WI38 (cell line): ENCODE measurements around the gene PTPN6.
A peak's percentile ranks its signal among the peaks of the same experiment; 100 is the strongest.

ENCODE experiments used
- H3K4me3 ChIP-seq: 2 replicates; pipeline ENCODE4 v1.5.1; 2011; ENCODE audit warnings: low read depth, mild to moderate bottlenecking, control low read depth, low read length
- CTCF ChIP-seq: IDR thresholded peaks from 2 replicates; pipeline ENCODE4 v1.5.1; 2012; ENCODE audit warnings: low read depth, mild to moderate bottlenecking, control low read depth, low read length

PTPN6 gene

GRCh38 chr12:6941267-6941666 is 9.9 kb upstream of the PTPN6 start:
- H3K4me3 ChIP-seq = no peak overlapping the region
- TF ChIP-seq CTCF = no peak

GRCh38 chr12:6941782-6942181 is 9.4 kb upstream of the PTPN6 start:
- no peak overlapping the region for H3K4me3 ChIP-seq
- TF ChIP-seq CTCF = no peak

GRCh38 chr12:6942331-6942665 is 8.9 kb upstream of the PTPN6 start:
- TF ChIP-seq CTCF = no peak
- H3K4me3 ChIP-seq = no peak overlapping the region

GRCh38 chr12:6943389-6943721 is 7.8 kb upstream of the PTPN6 start:
- no peak for TF ChIP-seq CTCF
- H3K4me3 ChIP-seq = no peak overlapping the region; the same call in 1 of the 2 replicates

DNA sequence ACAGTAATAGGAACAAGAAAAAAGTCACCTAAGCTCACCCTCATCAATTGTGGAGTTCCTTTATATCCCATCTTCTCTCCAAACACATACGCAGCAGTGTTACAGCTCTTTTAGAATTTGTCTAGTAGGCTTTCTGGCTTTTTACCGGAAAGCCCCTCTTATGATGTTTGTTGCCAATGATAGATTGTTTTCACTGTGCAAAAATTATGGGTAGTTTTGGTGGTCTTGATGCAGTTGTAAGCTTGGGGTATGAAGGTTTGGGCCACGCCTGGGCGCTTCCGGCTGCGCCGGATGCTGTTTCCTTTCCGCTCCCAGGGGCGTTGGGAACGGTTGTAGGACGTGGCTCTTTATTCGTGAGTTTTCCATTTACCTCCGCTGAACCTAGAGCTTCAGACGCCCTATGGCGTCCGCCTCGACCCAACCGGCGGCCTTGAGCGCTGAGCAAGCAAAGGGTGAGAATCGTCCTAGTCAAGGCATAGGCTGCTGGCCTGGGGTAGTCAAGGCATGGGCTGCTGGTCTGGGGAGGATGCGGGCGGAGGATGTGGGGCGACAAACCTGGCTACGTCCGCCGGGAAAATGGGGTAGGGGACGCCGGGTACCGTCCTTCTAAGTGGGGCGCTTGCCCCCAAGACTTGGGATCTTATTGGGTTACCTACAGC is 7.3 kb upstream of the PTPN6 start, which contains the start of the genes C12orf57 and RNU7-1:
C12orf57 (plus strand) TSS at position 301 of the 659 bp plus-strand sequence; CDS start at position 401, 100 bp downstream.
RNU7-1 (plus strand) TSS at position 95 of the 659 bp plus-strand sequence.
- no peak for TF ChIP-seq CTCF
- peak within 1 kb of the TSS; percentile 64 for H3K4me3 ChIP-seq

DNA sequence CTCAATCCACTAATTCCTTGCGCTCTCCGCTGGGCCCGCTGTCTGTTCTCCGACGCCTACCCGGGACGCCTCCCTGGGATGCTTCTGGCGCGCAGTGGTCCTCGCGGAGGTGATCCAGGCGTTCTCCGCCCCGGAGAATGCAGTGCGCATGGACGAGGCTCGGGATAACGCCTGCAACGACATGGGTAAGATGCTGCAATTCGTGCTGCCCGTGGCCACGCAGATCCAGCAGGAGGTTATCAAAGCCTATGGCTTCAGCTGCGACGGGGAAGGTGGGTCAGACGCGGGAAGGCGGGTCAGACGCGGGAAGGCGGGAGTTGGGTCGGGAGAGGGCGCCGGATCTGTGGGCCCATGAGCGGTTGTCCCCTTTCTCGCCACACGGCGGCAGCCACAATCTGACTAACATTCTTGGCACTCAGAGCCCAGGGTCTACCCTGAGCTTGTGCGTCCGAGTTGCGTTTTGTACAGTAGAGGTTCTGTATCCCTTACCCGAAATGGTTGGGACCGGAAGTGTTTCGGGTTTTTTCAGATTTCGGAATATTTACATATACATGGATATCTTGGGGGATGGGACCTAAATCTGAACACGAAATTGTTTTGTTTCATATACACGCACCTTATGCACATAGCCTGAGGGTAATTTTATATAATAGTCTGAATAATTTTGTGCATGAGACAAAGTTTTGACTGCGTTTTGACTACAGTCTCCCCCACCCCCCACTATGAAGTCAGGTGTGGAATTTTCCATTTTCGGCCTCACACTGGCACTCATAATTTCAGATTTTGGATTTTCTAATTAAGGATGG is 6.6 kb upstream of the PTPN6 start:
- peak overlapping the region; percentile 64 for H3K4me3 ChIP-seq
- TF ChIP-seq CTCF = peak; percentile 84

DNA sequence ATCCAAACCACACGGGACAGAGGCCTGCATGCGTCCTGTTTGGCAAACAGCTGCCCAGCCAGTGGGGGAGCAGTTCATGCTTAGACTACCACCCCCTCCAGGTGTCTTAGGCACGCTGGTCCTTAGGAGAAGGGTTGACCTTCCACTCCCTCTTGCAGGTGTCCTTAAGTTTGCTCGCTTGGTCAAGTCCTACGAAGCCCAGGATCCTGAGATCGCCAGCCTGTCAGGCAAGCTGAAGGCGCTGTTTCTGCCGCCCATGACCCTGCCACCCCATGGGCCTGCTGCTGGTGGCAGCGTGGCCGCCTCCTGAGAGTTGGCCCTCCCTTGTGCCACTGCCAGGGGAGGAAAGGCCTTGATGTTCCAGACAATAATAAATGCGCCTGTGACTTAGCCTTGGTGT is 5.5 kb upstream of the PTPN6 start:
- no peak overlapping the region for H3K4me3 ChIP-seq
- TF ChIP-seq CTCF = no peak
